GM19372 (cell line): Measurements from ENCODE around the gene HES7.

Experiments
- ATAC-seq: cut with Tn5 transposase; IDR thresholded peaks from one replicate; pipeline ENCODE4 v1.9.1; 2021; ENCODE audit warnings: mild to moderate bottlenecking, low read depth, moderate library complexity; ENCODE audit not compliant: unreplicated experiment

The HES7 gene

GRCh38 chr17:8075574-8076342, 48.1 kb downstream of the HES7 start:
- no peak for ATAC-seq

GRCh38 chr17:8075081-8075480, 48.8 kb downstream of the HES7 start:
- no peak for ATAC-seq

- no peak for ATAC-seq
These were observed 49.4 kb downstream of the HES7 start for GRCh38 chr17:8074554-8074953.

GRCh38 chr17:8073627-8074484, 50.0 kb downstream of the HES7 start:
- no peak for ATAC-seq

- ATAC-seq = no peak
These were observed 51.0 kb downstream of the HES7 start for GRCh38 chr17:8072729-8073461.

- no peak for ATAC-seq
These were observed 51.6 kb downstream of the HES7 start for GRCh38 chr17:8072341-8072728.

- ATAC-seq = no peak
These were observed 52.4 kb downstream of the HES7 start for GRCh38 chr17:8071496-8071895.
